Gastrocnemius medialis (tissue), 4 donors: Measurements from ENCODE around the gene CARD16.

Source experiments
- CTCF ChIP-seq, 5 experiments: fragments of 450-650 bp in 3 of 5; fragments of 200-600 bp in 2 of 5; sonication (generic) in 2 of 5; IDR thresholded peaks in 4 of 5; conservative IDR thresholded peaks in 1 of 5; 1 replicate in 4 of 5; 2 replicates in 1 of 5; pipeline ENCODE4 v1.5.1; 2016 to 2019; ENCODE audit warnings: antibody characterized with exemption in 5 of 5, mild to moderate bottlenecking in 3 of 5, moderate library complexity in 3 of 5
- POLR2A ChIP-seq, 2 donors: fragments of 450-650 bp; IDR thresholded peaks; one replicate each; pipeline ENCODE4 v1.6.1; 2017; ENCODE audit warnings: antibody characterized with exemption in 2 of 2, mild to moderate bottlenecking in 2 of 2, moderate library complexity in 2 of 2

- no peak for TF ChIP-seq CTCF (IDR thresholded peaks at IDR 0.05 in 4 of 5, conservative IDR thresholded peaks at IDR 0.05 in 1 of 5)
- no peak for TF ChIP-seq POLR2A (IDR thresholded peaks at IDR 0.05)
Measured at GRCh38 chr11:104992781-104993180, 52.4 kb downstream of the CARD16 start.
